GM19025 (cell line): ENCODE results near the gene CAPZA2.
"Not testable (repeated sequence)": the region's sequence is repeated elsewhere in the genome, so short reads cannot be mapped to it uniquely, and the experiment has no call there.

Experiments used
- ATAC-seq: cut with Tn5 transposase; IDR thresholded peaks from one replicate; pipeline ENCODE4 v1.9.1; 2021; ENCODE audit warnings: mild to moderate bottlenecking, low read depth, moderate library complexity; ENCODE audit not compliant: unreplicated experiment

CAPZA2 gene

GRCh38 chr7:116952635-116953371 lies 90.4 kb downstream of the CAPZA2 start:
- no peak for ATAC-seq

GRCh38 chr7:116953372-116953905 lies 91.1 kb downstream of the CAPZA2 start, which contains the start of gene ST7:
TSS of gene ST7 (plus strand) at chr7:116953501. CDS start at chr7:116953541, 40 bp downstream.
- peak; percentile 42 for ATAC-seq

- ATAC-seq: peak; percentile 19
These were observed 91.8 kb downstream of the CAPZA2 start for GRCh38 chr7:116953906-116954838.

GRCh38 chr7:116955340-116955739 lies 93.0 kb downstream of the CAPZA2 start:
- no peak for ATAC-seq

- ATAC-seq: peak; percentile 67
These were observed 93.6 kb downstream of the CAPZA2 start for GRCh38 chr7:116955801-116956476.

GRCh38 chr7:116956477-116956804 lies 94.1 kb downstream of the CAPZA2 start:
- ATAC-seq: no peak

GRCh38 chr7:116957874-116958273 lies 95.5 kb downstream of the CAPZA2 start:
- peak; percentile 23 for ATAC-seq

GRCh38 chr7:116961966-116962673 lies 99.7 kb downstream of the CAPZA2 start:
- not testable (repeated sequence) for ATAC-seq

- no peak for ATAC-seq
These were observed 100.8 kb downstream of the CAPZA2 start for GRCh38 chr7:116963234-116963633.

GRCh38 chr7:116966601-116967000 lies 104.2 kb downstream of the CAPZA2 start:
- ATAC-seq: no peak

- ATAC-seq: no peak
These were observed 105.0 kb downstream of the CAPZA2 start for GRCh38 chr7:116967254-116967922.

- no peak for ATAC-seq
These were observed 105.6 kb downstream of the CAPZA2 start for GRCh38 chr7:116967983-116968382.

- no peak for ATAC-seq
These were observed 106.2 kb downstream of the CAPZA2 start for GRCh38 chr7:116968631-116969030.

- ATAC-seq: no peak
These were observed 107.0 kb downstream of the CAPZA2 start for GRCh38 chr7:116969371-116969902.

GRCh38 chr7:116970238-116970910 lies 108.0 kb downstream of the CAPZA2 start:
- ATAC-seq: peak; percentile 69

- ATAC-seq: not testable (repeated sequence)
These were observed 108.8 kb downstream of the CAPZA2 start for GRCh38 chr7:116971153-116971552.
